GM12878 (cell line): ENCODE results near the gene SLCO2B1. TPM values are rescaled to one million over a fixed set of nuclear protein-coding genes. Genes with fewer than 3 reads are reported as not detected.

Experiments used
- ATAC-seq: fragments of 200-7000 bp; cut with Tn5 transposase; 3 replicates; pipeline ENCODE4 v1.9.1; 2020; ENCODE audit warnings: mild to moderate bottlenecking, moderate library complexity
- BruUV-seq: library from RNA; stranded (reverse); fragments of 400-500 nt; replicated peaks from 2 replicates; lab custom pipeline; 2021; lab: Mats Ljungman, UMichigan
- CTCF ChIA-PET: fragments of 300-600 bp; sonication (Branson Sonifier 250); formaldehyde crosslinking; extraction: SDS; loops from one replicate; lab custom pipeline; 2021; ENCODE audit warnings: inconsistent platforms; lab: Yijun Ruan, JAX
- POLR2A ChIA-PET: fragments of 350-600 bp; formaldehyde crosslinking; extraction: SDS; loops from one replicate; lab custom pipeline; 2021; ENCODE audit warnings: inconsistent platforms; lab: Charles Lee
- RAD21 ChIA-PET: fragments of 300-600 bp; sonication (Branson Sonifier 250); formaldehyde crosslinking; loops from one replicate; lab custom pipeline; 2023; ENCODE audit warnings: antibody characterized with exemption; ENCODE audit not compliant: unreplicated experiment; lab: Charles Lee
- SMC1A ChIA-PET: fragments of 300-600 bp; sonication (Branson Sonifier 250); formaldehyde crosslinking; loops from one replicate; lab custom pipeline; 2023; ENCODE audit not compliant: unreplicated experiment, uncharacterized antibody; lab: Charles Lee
- DNase-seq: peaks from one replicate; pipeline ENCODE4 v3.0.0-alpha.2; 2011; ENCODE audit warnings: low read depth, low spot score
- FAIRE-seq: peaks from 3 replicates; lab custom pipeline; 2011; peaks lifted over from hg19 to GRCh38; lab: Jason Lieb, UNC
- H2AFZ ChIP-seq: 2 replicates; pipeline ENCODE4 v1.6.0; 2011; ENCODE audit warnings: low read depth, low read length, control low read depth; ENCODE audit not compliant: control insufficient read depth
- H3K27ac ChIP-seq: 2 replicates; pipeline ENCODE4 v1.5.1; 2011; ENCODE audit warnings: control low read depth; ENCODE audit not compliant: control insufficient read depth, insufficient read depth
- H3K27me3 ChIP-seq, 2 experiments: replicated peaks in 1 of 2; 2 replicates each; pipeline versions ENCODE4 v1.6.0 to v1.6.1; 2011; ENCODE audit warnings: low read length in 1 of 2; ENCODE audit not compliant: control insufficient read depth in 2 of 2, insufficient read depth in 2 of 2
- H3K36me3 ChIP-seq, 2 experiments: 2 replicates each; pipeline ENCODE4 v1.5.1; 2011; ENCODE audit warnings: low read length in 1 of 2; ENCODE audit not compliant: control insufficient read depth in 2 of 2, insufficient read depth in 2 of 2
- H3K4me1 ChIP-seq: 2 replicates; pipeline ENCODE4 v1.6.1; 2011; ENCODE audit warnings: mild to moderate bottlenecking, low read length, moderate library complexity, mixed read lengths; ENCODE audit not compliant: control insufficient read depth, insufficient read depth
- H3K4me2 ChIP-seq: 2 replicates; pipeline ENCODE4 v1.6.0; 2011; ENCODE audit warnings: control low read depth; ENCODE audit not compliant: control insufficient read depth, insufficient read depth
- H3K4me3 ChIP-seq: fragments of 200-600 bp; sonication (generic); 2 replicates; pipeline ENCODE4 v1.5.1; 2016
- H3K79me2 ChIP-seq: 2 replicates; pipeline ENCODE4 v1.6.0; 2011; ENCODE audit warnings: low read length; ENCODE audit not compliant: control insufficient read depth, insufficient read depth
- H3K9ac ChIP-seq: 2 replicates; pipeline ENCODE4 v1.8.0; 2011; ENCODE audit warnings: low read length, control low read depth, mixed read lengths; ENCODE audit not compliant: control insufficient read depth, insufficient read depth
- H3K9me3 ChIP-seq: replicated peaks from 3 replicates; pipeline ENCODE4 v1.5.1; 2011; ENCODE audit warnings: mild to moderate bottlenecking, low read length; ENCODE audit not compliant: control insufficient read depth, insufficient read depth
- H4K20me1 ChIP-seq: 2 replicates; pipeline ENCODE4 v1.6.0; 2011; ENCODE audit not compliant: control insufficient read depth, insufficient read depth
- ATF7 ChIP-seq: fragments of 450-650 bp; IDR thresholded peaks from 2 replicates; pipeline ENCODE4 v1.6.1; 2016; ENCODE audit warnings: low read depth, mild to moderate bottlenecking
- EP300 ChIP-seq, 2 experiments: fragments of 150-350 bp in 1 of 2; IDR thresholded peaks; 2 replicates each; pipeline ENCODE4 v1.6.1; 2011 to 2012; ENCODE audit warnings: low read depth in 2 of 2, low read length in 2 of 2, borderline replicate concordance in 1 of 2, improper control_type of control experiment in 1 of 2, inconsistent platforms in 1 of 2; ENCODE audit not compliant: control insufficient read depth in 1 of 2
- GABPA ChIP-seq: IDR thresholded peaks from 2 replicates; pipeline ENCODE4 v1.6.1; 2014; ENCODE audit warnings: antibody characterized with exemption, low read depth, mild to moderate bottlenecking, inconsistent platforms
- IKZF1 ChIP-seq: fragments of 450-650 bp; conservative IDR thresholded peaks from 2 replicates; pipeline ENCODE4 v1.6.1; 2017; ENCODE audit warnings: antibody characterized with exemption, mild to moderate bottlenecking
- IRF4 ChIP-seq: IDR thresholded peaks from 2 replicates; pipeline ENCODE4 v1.6.1; 2011; ENCODE audit warnings: low read depth, low read length
- MYC ChIP-seq: IDR thresholded peaks from 2 replicates; pipeline ENCODE4 v1.6.1; 2011; ENCODE audit warnings: mild to moderate bottlenecking, low read length, moderate library complexity, inconsistent platforms; ENCODE audit not compliant: insufficient read depth, insufficient replicate concordance, insufficient read length, severe bottlenecking
- NBN ChIP-seq: fragments of 450-650 bp; IDR thresholded peaks from 2 replicates; pipeline ENCODE4 v1.6.1; 2016
- RB1 ChIP-seq: fragments of 450-650 bp; formaldehyde crosslinking; IDR thresholded peaks from 2 replicates; pipeline ENCODE4 v1.6.1; 2017; ENCODE audit warnings: mild to moderate bottlenecking, borderline replicate concordance
- YBX1 ChIP-seq: fragments of 450-650 bp; IDR thresholded peaks from 2 replicates; pipeline ENCODE4 v1.6.1; 2016; ENCODE audit warnings: antibody characterized with exemption
- WGBS: methylation state at CpG from one replicate; pipeline ENCODE4 v1.1.6; 2016; ENCODE audit warnings: low lambda C conversion rate; ENCODE audit not compliant: insufficient replicate concordance, insufficient coverage; ENCODE audit errors: missing lambda C conversion rate; 5-methylcytosine and 5-hydroxymethylcytosine counted together
- in situ Hi-C: fragments of 300-500 bp; cut with MboI; formaldehyde crosslinking; loops from 9 replicates; pipeline ENCODE4 v1.14.3; 2018; ENCODE audit warnings: mixed read lengths
- intact Hi-C: fragments of 100-400 bp; cut with micrococcal nuclease; formaldehyde crosslinking; loops from one replicate; pipeline ENCODE4 v1.14.2; 2022; ENCODE audit not compliant: unreplicated experiment
- polyA plus RNA-seq, 11 experiments: library from polyadenylated mRNA; depleted of rRNA in 4 of 11; unstranded in 6 of 11; stranded (reverse) in 5 of 11; fragments of >200 nt; fragmentation: Nextera tagmentation in 4 of 11; fragmentation: Illumina TruSeq in 1 of 11; extraction: Ambion mirVana in 4 of 11; extraction: Trizol in 1 of 11; gene quantifications; 1 replicate in 1 of 11; 2 replicates in 10 of 11; pipeline versions ENCODE4 v1.2.1 to v1.2.3, GENCODE V29; 2011 to 2016; ENCODE audit warnings: inconsistent platforms in 2 of 11, missing spikeins in 2 of 11, low read depth in 1 of 11
- total RNA-seq, 4 experiments: library from RNA; depleted of rRNA in 3 of 4; stranded (reverse); fragments of >200 nt in 3 of 4; fragmentation: Illumina TruSeq in 1 of 4; extraction: Trizol in 1 of 4; gene quantifications; 2 replicates each; pipeline versions ENCODE4 v1.2.1 to v1.2.3, GENCODE V29; 2013 to 2021
- TF ChIP-seq, protein P1 (sequence below): IDR thresholded peaks from 2 replicates; pipeline ENCODE4 v1.6.1; 2012; ENCODE audit warnings: mild to moderate bottlenecking, low read depth, low read length

The SLCO2B1 gene
- total and polyA plus RNA-seq, 10 of the 15 experiments (the other 5 are each of a cell fraction or from before 2014, with no cell fraction given) = 0.05 to 3.5 (median 0.93) TPM; not detected in 2

GRCh38 chr11:75212411-75212810, 61.5 kb downstream of the SLCO2B1 start:
- in situ Hi-C loops = no loop called here

GRCh38 chr11:75214411-75214821, 63.5 kb downstream of the SLCO2B1 start:
- POLR2A ChIA-PET = no interaction called here
- H3K4me1 ChIP-seq = no peaks in the 10 kb centered on the region
- no peak overlapping the region for H3K4me2 ChIP-seq
- H3K9ac ChIP-seq = no peak overlapping the region
- no peaks in the 10 kb centered on the region for H3K27me3 ChIP-seq
- intact Hi-C loops = no loop called here
- no peak overlapping the region for H3K27ac ChIP-seq
- WGBS = 12% methylated on average over 8 of the region's 8 CpGs
- no peaks in the 10 kb centered on the region for H3K9me3 ChIP-seq
- no peak for TF ChIP-seq GABPA
- TF ChIP-seq, protein P1, sequence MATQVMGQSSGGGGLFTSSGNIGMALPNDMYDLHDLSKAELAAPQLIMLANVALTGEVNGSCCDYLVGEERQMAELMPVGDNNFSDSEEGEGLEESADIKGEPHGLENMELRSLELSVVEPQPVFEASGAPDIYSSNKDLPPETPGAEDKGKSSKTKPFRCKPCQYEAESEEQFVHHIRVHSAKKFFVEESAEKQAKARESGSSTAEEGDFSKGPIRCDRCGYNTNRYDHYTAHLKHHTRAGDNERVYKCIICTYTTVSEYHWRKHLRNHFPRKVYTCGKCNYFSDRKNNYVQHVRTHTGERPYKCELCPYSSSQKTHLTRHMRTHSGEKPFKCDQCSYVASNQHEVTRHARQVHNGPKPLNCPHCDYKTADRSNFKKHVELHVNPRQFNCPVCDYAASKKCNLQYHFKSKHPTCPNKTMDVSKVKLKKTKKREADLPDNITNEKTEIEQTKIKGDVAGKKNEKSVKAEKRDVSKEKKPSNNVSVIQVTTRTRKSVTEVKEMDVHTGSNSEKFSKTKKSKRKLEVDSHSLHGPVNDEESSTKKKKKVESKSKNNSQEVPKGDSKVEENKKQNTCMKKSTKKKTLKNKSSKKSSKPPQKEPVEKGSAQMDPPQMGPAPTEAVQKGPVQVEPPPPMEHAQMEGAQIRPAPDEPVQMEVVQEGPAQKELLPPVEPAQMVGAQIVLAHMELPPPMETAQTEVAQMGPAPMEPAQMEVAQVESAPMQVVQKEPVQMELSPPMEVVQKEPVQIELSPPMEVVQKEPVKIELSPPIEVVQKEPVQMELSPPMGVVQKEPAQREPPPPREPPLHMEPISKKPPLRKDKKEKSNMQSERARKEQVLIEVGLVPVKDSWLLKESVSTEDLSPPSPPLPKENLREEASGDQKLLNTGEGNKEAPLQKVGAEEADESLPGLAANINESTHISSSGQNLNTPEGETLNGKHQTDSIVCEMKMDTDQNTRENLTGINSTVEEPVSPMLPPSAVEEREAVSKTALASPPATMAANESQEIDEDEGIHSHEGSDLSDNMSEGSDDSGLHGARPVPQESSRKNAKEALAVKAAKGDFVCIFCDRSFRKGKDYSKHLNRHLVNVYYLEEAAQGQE = peak; percentile 99
- TF ChIP-seq, all 136 proteins: peak for 1
- H3K79me2 ChIP-seq = no peaks in the 10 kb centered on the region
- SMC1A ChIA-PET = interaction anchor here (1.1 kb wide), 1 partner anchor 72 kb away, joined by 3 read pairs; no protein-coding TSS in a partner anchor
- DNase-seq = peak; percentile 7
- CTCF ChIA-PET = interaction anchor here (0.9 to 3.1 kb wide), 5 partner anchors 9 to 287 kb away, joined by 3 to 18 read pairs (median 4); no protein-coding TSS in a partner anchor
- peak; percentile 75 for ATAC-seq
- no peak overlapping the region for H3K4me3 ChIP-seq
- peak; percentile 73 for FAIRE-seq
- H4K20me1 ChIP-seq = no peaks in the 10 kb centered on the region
- in situ Hi-C loops = no loop called here
- RAD21 ChIA-PET = interaction anchor here (1.6 kb wide), 1 partner anchor 9 kb away, joined by 7 read pairs; no protein-coding TSS in a partner anchor
- H2AFZ ChIP-seq = no peak overlapping the region
- BruUV-seq = no TSS peak
- no peaks in the 10 kb centered on the region for H3K36me3 ChIP-seq

More at GRCh38 chr11:75212411-75212810, 61.5 kb downstream of the SLCO2B1 start:
- Histone ChIP-seq H4K20me1 (no peaks in the 10 kb centered on the region), H3K36me3 (no peaks in the 10 kb centered on the region), H3K4me1 (no peaks in the 10 kb centered on the region), H3K4me2 (no peak overlapping the region), H3K79me2 (no peaks in the 10 kb centered on the region), H3K9ac (no peak overlapping the region), H2AFZ (no peak overlapping the region), H3K27me3 (peaks cover 0 to 1% of the 10 kb centered on the region in 2 experiments; a peak in 1 of 4 replicates), H3K9me3 (no peaks in the 10 kb centered on the region), H3K4me3 (no peak overlapping the region), H3K27ac (no peak overlapping the region)
- ChIA-PET RAD21 (no interaction called here), POLR2A (no interaction called here), CTCF (interaction anchor here (0.6 to 1.0 kb wide), 2 partner anchors 69 to 181 kb away, joined by 3 read pairs; no protein-coding TSS in a partner anchor), SMC1A (interaction anchor here (0.7 kb wide), 1 partner anchor 73 kb away, joined by 3 read pairs; no protein-coding TSS in a partner anchor)
- ATAC-seq (no peak), DNase-seq (no peak), FAIRE-seq (no peak)
- intact Hi-C loops = no loop called here
- BruUV-seq = no TSS peak
- 7% methylated on average over 5 of the region's 5 CpGs for WGBS
- no peak for TF ChIP-seq ATF7
- no peak for TF ChIP-seq NBN
- TF ChIP-seq RB1 = no peak
- no peak for TF ChIP-seq IKZF1
- no peak for TF ChIP-seq YBX1
- TF ChIP-seq MYC = no peak
- TF ChIP-seq IRF4 = no peak
- no peak for TF ChIP-seq EP300 (IDR thresholded peaks at IDR 0.05; ENCODE audit: borderline replicate concordance in 1 of 2, control insufficient read depth in 1 of 2, low read depth in 2 of 2, low read length in 2 of 2)
- TF ChIP-seq, all 136 proteins: peak for 0
